Fibroblast of lung (primary cell): Measurements from ENCODE around the gene C9orf72.

Source experiments
- EZH2 ChIP-seq: IDR thresholded peaks from 2 replicates; pipeline ENCODE4 v1.5.1; 2012; ENCODE audit warnings: low read length, control low read depth, mild to moderate bottlenecking; ENCODE audit errors: missing control alignments
- TF ChIP-seq, protein P1 (sequence below), 2 donors: IDR thresholded peaks in 1 of 2; conservative IDR thresholded peaks in 1 of 2; 1 replicate in 1 of 2; 2 replicates in 1 of 2; pipeline ENCODE4 v1.5.1; 2011 to 2012; ENCODE audit warnings: low read length in 2 of 2, control low read depth in 1 of 2, inconsistent platforms in 1 of 2, low read depth in 1 of 2, mild to moderate bottlenecking in 1 of 2

DNA sequence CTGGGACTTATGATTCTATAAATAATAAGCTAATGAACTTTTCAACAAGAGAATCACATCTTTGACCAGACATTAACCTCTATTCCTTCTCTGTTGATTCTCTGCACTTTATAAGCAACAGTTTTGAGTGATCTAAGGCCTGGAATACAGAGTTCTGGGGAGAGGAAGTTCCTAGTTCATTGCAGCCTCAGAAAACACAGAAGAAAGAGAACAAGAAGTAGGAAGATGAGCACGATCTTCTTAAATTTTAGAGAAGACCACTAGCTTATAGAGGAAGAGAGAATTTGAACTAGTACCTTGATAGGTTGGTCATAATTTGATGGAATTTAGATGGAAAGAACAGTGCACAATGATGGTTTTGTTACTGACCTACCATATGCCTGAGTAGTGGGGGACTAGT lies 8.5 kb upstream of the C9orf72 start:
- TF ChIP-seq, protein P1, sequence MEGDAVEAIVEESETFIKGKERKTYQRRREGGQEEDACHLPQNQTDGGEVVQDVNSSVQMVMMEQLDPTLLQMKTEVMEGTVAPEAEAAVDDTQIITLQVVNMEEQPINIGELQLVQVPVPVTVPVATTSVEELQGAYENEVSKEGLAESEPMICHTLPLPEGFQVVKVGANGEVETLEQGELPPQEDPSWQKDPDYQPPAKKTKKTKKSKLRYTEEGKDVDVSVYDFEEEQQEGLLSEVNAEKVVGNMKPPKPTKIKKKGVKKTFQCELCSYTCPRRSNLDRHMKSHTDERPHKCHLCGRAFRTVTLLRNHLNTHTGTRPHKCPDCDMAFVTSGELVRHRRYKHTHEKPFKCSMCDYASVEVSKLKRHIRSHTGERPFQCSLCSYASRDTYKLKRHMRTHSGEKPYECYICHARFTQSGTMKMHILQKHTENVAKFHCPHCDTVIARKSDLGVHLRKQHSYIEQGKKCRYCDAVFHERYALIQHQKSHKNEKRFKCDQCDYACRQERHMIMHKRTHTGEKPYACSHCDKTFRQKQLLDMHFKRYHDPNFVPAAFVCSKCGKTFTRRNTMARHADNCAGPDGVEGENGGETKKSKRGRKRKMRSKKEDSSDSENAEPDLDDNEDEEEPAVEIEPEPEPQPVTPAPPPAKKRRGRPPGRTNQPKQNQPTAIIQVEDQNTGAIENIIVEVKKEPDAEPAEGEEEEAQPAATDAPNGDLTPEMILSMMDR (conservative IDR thresholded peaks at IDR 0.05 in 1 of 2, IDR thresholded peaks at IDR 0.05 in 1 of 2; ENCODE audit: low read depth in 1 of 2, low read length in 2 of 2): no peak
- TF ChIP-seq EZH2: no peak
